GM21576 (cell line): ENCODE data around the gene USP3.
"Not testable (repeated sequence)": the region's sequence is repeated elsewhere in the genome, so short reads cannot be mapped to it uniquely, and the experiment has no call there.

Experiments
- ATAC-seq: cut with Tn5 transposase; IDR thresholded peaks from one replicate; pipeline ENCODE4 v1.9.1; 2021; ENCODE audit warnings: mild to moderate bottlenecking, moderate library complexity; ENCODE audit not compliant: unreplicated experiment

The USP3 gene

GRCh38 chr15:63475707-63476106 is 28.7 kb upstream of the USP3 start:
- no peak for ATAC-seq

GRCh38 chr15:63476229-63476632 is 28.2 kb upstream of the USP3 start:
- ATAC-seq: no peak

- ATAC-seq: no peak
Measured at GRCh38 chr15:63478243-63478642, 26.1 kb upstream of the USP3 start.

GRCh38 chr15:63480441-63480821 is 24.0 kb upstream of the USP3 start:
- ATAC-seq: no peak

- ATAC-seq: no peak
Measured at GRCh38 chr15:63481105-63481810, 23.1 kb upstream of the USP3 start.

GRCh38 chr15:63482874-63483323 is 21.5 kb upstream of the USP3 start:
- no peak for ATAC-seq

- no peak for ATAC-seq
Measured at GRCh38 chr15:63483521-63484371, 20.6 kb upstream of the USP3 start.

- ATAC-seq: no peak
Measured at GRCh38 chr15:63484433-63485186, 19.8 kb upstream of the USP3 start.

GRCh38 chr15:63487076-63487757 is 17.2 kb upstream of the USP3 start:
- no peak for ATAC-seq

GRCh38 chr15:63487758-63488397 is 16.5 kb upstream of the USP3 start:
- ATAC-seq: not testable (repeated sequence)

GRCh38 chr15:63488398-63488960 is 15.9 kb upstream of the USP3 start:
- ATAC-seq: no peak

GRCh38 chr15:63489352-63489751 is 15.0 kb upstream of the USP3 start:
- no peak for ATAC-seq

- no peak for ATAC-seq
Measured at GRCh38 chr15:63490345-63491034, 13.9 kb upstream of the USP3 start.

GRCh38 chr15:63491116-63491827 is 13.1 kb upstream of the USP3 start:
- no peak for ATAC-seq

GRCh38 chr15:63491979-63492378 is 12.4 kb upstream of the USP3 start:
- no peak for ATAC-seq

GRCh38 chr15:63492541-63493077 is 11.8 kb upstream of the USP3 start:
- ATAC-seq: no peak

- no peak for ATAC-seq
Measured at GRCh38 chr15:63493436-63493835, 11.0 kb upstream of the USP3 start.

GRCh38 chr15:63494408-63494807 is 10.0 kb upstream of the USP3 start:
- no peak for ATAC-seq

GRCh38 chr15:63495343-63495742 is 9.1 kb upstream of the USP3 start:
- ATAC-seq: no peak
